Calu3 (cell line): Measurements from ENCODE around the gene SWT1. TPM values are rescaled to one million over a fixed set of nuclear protein-coding genes. Genes with fewer than 3 reads are reported as not detected.

Experiments used
- BruUV-seq: library from RNA; stranded (reverse); fragments of 400-500 nt; replicated peaks from 2 replicates; lab custom pipeline; 2021; lab: Mats Ljungman, UMichigan
- CTCF ChIA-PET: fragments of 300-600 bp; sonication (Branson Sonifier 250); formaldehyde crosslinking; loops from one replicate; lab custom pipeline; 2022; ENCODE audit warnings: antibody characterized with exemption; lab: Charles Lee
- DNase-seq: peaks from one replicate; pipeline ENCODE4 v3.0.0; 2022
- H3K27ac Mint-ChIP-seq: one replicate; pipeline ENCODE4 v1.8.0; 2022; ENCODE audit warnings: mixed read lengths; ENCODE audit not compliant: unreplicated experiment
- H3K27me3 Mint-ChIP-seq: one replicate; pipeline ENCODE4 v1.8.0; 2022; ENCODE audit warnings: mixed read lengths; ENCODE audit not compliant: unreplicated experiment
- H3K36me3 Mint-ChIP-seq: one replicate; pipeline ENCODE4 v1.8.0; 2022; ENCODE audit warnings: mild to moderate bottlenecking, moderate library complexity, mixed read lengths; ENCODE audit not compliant: insufficient read depth, unreplicated experiment
- H3K4me1 Mint-ChIP-seq: one replicate; pipeline ENCODE4 v1.8.0; 2022; ENCODE audit warnings: mild to moderate bottlenecking, low read depth, mixed read lengths; ENCODE audit not compliant: unreplicated experiment
- H3K4me3 Mint-ChIP-seq: one replicate; pipeline ENCODE4 v1.8.0; 2022; ENCODE audit warnings: mild to moderate bottlenecking, low read depth, moderate library complexity, mixed read lengths; ENCODE audit not compliant: unreplicated experiment
- H3K9me3 Mint-ChIP-seq: one replicate; pipeline ENCODE4 v1.8.0; 2022; ENCODE audit warnings: low read depth, mixed read lengths; ENCODE audit not compliant: unreplicated experiment
- CTCF ChIP-seq: fragments of 200-600 bp; IDR thresholded peaks from one replicate; pipeline ENCODE4 v1.8.0; 2022; ENCODE audit warnings: antibody characterized with exemption; ENCODE audit not compliant: unreplicated experiment
- intact Hi-C: fragments of 100-400 bp; cut with micrococcal nuclease; formaldehyde crosslinking; loops from one replicate; pipeline ENCODE4 v1.10.0; 2022; ENCODE audit not compliant: unreplicated experiment
- total RNA-seq: library from RNA; stranded (reverse); gene quantifications from 2 replicates; pipeline ENCODE4 v1.2.3, GENCODE V29; 2022

The SWT1 gene
- total RNA-seq, 1 experiment from 2014 or later = 2.9 TPM

DNA sequence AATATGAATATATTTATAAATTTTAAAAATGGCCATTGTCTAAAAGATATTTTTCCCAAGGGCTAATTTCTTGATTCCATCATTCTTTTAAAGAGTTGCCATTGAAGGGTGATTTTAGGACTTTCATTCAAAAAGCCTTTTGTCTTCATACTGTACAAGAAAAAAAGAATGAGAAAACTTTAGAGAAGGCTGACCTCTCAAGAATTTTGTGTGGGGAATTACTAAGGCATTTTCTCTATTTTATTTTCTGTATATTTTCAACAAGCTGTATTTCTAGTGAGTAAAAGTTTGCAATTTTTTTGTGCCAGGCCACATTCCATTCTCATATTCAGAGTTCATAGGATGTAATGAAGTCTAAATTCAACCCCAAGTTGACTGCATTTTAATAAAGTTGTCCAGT lies 110.7 kb downstream of the SWT1 start:
- H3K9me3 Mint-ChIP-seq = no peaks in the 10 kb centered on the region
- intact Hi-C loops = no loop called here
- H3K4me1 Mint-ChIP-seq = no peaks in the 10 kb centered on the region
- H3K36me3 Mint-ChIP-seq = no peaks in the 10 kb centered on the region
- H3K4me3 Mint-ChIP-seq = no peak overlapping the region
- no peak for TF ChIP-seq CTCF
- no peaks in the 10 kb centered on the region for H3K27me3 Mint-ChIP-seq
- CTCF ChIA-PET = interaction anchor here (0.8 kb wide), 1 partner anchor 21 kb away, joined by 10 read pairs; no protein-coding TSS in a partner anchor
- DNase-seq = no peak
- no peak overlapping the region for H3K27ac Mint-ChIP-seq
- no TSS peak for BruUV-seq

DNA sequence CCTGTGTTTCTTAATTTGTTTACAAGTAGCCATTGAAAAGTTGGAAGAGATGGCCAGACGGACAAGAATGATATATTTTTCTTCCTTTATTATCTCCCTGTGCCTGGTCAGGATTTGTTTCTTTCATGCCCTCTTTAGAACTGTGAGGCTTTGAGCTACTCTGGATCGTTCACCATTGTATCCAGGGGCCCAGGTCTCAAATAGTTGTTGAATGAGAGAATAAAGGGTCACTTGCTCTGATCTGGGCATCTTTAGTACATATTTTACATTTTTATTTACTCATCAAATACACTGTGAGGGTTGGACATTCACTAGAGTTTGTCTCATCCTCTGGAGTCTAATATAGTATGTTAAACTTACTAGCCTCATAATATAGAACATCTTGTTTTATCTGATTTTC lies 111.4 kb downstream of the SWT1 start:
- BruUV-seq = no TSS peak
- Mint-ChIP-seq H3K4me3 (no peak overlapping the region), H3K27me3 (no peaks in the 10 kb centered on the region), H3K36me3 (no peaks in the 10 kb centered on the region), H3K4me1 (no peaks in the 10 kb centered on the region), H3K9me3 (no peaks in the 10 kb centered on the region), H3K27ac (no peak overlapping the region)
- intact Hi-C loops = no loop called here
- no peak for TF ChIP-seq CTCF
- CTCF ChIA-PET = no interaction called here
- DNase-seq = no peak

DNA sequence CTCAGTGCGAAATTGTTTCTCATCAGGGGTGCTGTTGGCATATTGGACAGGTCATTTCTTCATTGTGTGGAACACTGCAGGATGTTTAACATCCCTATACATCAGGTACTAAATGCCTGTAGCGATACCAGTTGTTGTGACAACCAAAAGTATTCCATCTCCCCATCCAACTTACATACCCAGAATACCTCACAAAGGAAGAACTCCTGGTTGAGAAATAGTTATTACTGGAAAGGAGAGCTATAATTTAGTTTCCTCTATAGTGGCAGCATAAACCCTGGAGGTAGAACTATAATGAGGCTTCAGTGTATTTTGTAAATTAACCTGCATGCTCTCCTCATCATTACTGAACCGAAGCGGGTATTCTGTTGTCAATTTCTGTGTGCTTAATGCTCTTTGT lies 115.0 kb downstream of the SWT1 start:
- no peaks in the 10 kb centered on the region for H3K27me3 Mint-ChIP-seq
- no peaks in the 10 kb centered on the region for H3K9me3 Mint-ChIP-seq
- CTCF ChIA-PET = no interaction called here
- no peak for TF ChIP-seq CTCF
- H3K4me1 Mint-ChIP-seq = no peaks in the 10 kb centered on the region
- H3K4me3 Mint-ChIP-seq = no peak overlapping the region
- no peak overlapping the region for H3K27ac Mint-ChIP-seq
- H3K36me3 Mint-ChIP-seq = no peaks in the 10 kb centered on the region
- no TSS peak for BruUV-seq
- no peak for DNase-seq
- intact Hi-C loops = no loop called here

DNA sequence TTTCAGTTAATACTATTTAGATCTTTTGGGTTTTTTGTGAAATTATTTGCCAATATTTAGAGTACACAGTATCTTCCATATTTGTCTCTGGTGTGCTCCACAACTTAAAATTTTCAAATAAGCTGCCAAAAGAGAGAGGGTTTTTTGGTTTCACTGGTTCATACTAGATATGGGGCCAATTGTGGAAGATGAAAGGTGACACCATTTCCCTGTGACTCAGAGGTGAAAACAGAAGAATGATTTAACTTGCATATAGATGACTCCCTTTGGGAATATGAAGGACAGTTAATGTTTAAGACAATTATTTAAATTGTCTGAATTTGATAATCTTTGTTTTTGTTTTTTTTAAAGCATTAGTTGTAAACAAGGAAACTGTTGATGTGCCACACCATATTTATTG lies 122.6 kb downstream of the SWT1 start:
- H3K36me3 Mint-ChIP-seq = no peaks in the 10 kb centered on the region
- H3K4me3 Mint-ChIP-seq = no peak overlapping the region
- H3K27ac Mint-ChIP-seq = no peak overlapping the region
- no peak for TF ChIP-seq CTCF
- peaks cover 3% of the 10 kb centered on the region for H3K9me3 Mint-ChIP-seq
- intact Hi-C loops = no loop called here
- H3K4me1 Mint-ChIP-seq = peaks cover 6% of the 10 kb centered on the region
- H3K27me3 Mint-ChIP-seq = no peaks in the 10 kb centered on the region
- CTCF ChIA-PET = interaction anchor here (0.9 kb wide), 1 partner anchor 14 kb away, joined by 3 read pairs; no protein-coding TSS in a partner anchor
- no peak for DNase-seq
- no TSS peak for BruUV-seq
